ENCODE results near the gene HOATZ.

The HOATZ gene

GRCh38 chr11:111513240-111513605 lies 1.4 kb upstream of the HOATZ start:
- H3K9me2 ChIP-seq (replicated peaks; ENCODE audit: insufficient read depth, low read length), result no peaks in the 10 kb centered on the region
- H3K36me3 ChIP-seq (ENCODE audit: low read length), result no peaks in the 10 kb centered on the region
- no peak overlapping the region for H3K4me3 ChIP-seq (ENCODE audit: insufficient read depth, low read length, poor library complexity, severe bottlenecking)
- no peak overlapping the region for H2AFZ ChIP-seq (ENCODE audit: low read depth, low read length, severe bottlenecking)
- no peak overlapping the region for H3K9ac ChIP-seq (ENCODE audit: low read length)
- no peak for TF ChIP-seq CTCF (IDR thresholded peaks at IDR 0.05; ENCODE audit: insufficient read depth, low read length, poor library complexity, severe bottlenecking)
- TF ChIP-seq EZH2phosphoT487 (conservative IDR thresholded peaks at IDR 0.05; ENCODE audit: low read length), result no peak
- no peaks in the 10 kb centered on the region for H4K20me1 ChIP-seq (ENCODE audit: low read depth, low read length)
- no peaks in the 10 kb centered on the region for H3K79me2 ChIP-seq (ENCODE audit: insufficient read depth, low read length)
- H3K27ac ChIP-seq (ENCODE audit: low read depth, low read length), result no peak overlapping the region
- H3K9me3 ChIP-seq (ENCODE audit: insufficient read depth, low read length), result no peaks in the 10 kb centered on the region
- no peaks in the 10 kb centered on the region for H3F3A ChIP-seq (ENCODE audit: insufficient read depth)
- H3K27me3 ChIP-seq (ENCODE audit: low read length), result no peaks in the 10 kb centered on the region
- H3K4me2 ChIP-seq (ENCODE audit: low read depth, low read length, poor library complexity, severe bottlenecking), result no peak overlapping the region

- Histone ChIP-seq H3K36me3 (ENCODE audit: low read length) (no peaks in the 10 kb centered on the region), H3F3A (ENCODE audit: insufficient read depth) (no peaks in the 10 kb centered on the region), H3K9ac (ENCODE audit: low read length) (no peak overlapping the region), H3K4me2 (ENCODE audit: low read depth, low read length, poor library complexity, severe bottlenecking) (no peak overlapping the region), H3K27me3 (ENCODE audit: low read length) (no peaks in the 10 kb centered on the region), H3K4me3 (ENCODE audit: insufficient read depth, low read length, poor library complexity, severe bottlenecking) (no peak overlapping the region), H4K20me1 (ENCODE audit: low read depth, low read length) (no peaks in the 10 kb centered on the region), H3K27ac (ENCODE audit: low read depth, low read length) (no peak overlapping the region), H2AFZ (ENCODE audit: low read depth, low read length, severe bottlenecking) (no peak overlapping the region), H3K79me2 (ENCODE audit: insufficient read depth, low read length) (no peaks in the 10 kb centered on the region), H3K9me3 (ENCODE audit: insufficient read depth, low read length) (no peaks in the 10 kb centered on the region), H3K9me2 (replicated peaks; ENCODE audit: insufficient read depth, low read length) (no peaks in the 10 kb centered on the region)
- TF ChIP-seq EZH2phosphoT487 (conservative IDR thresholded peaks at IDR 0.05; ENCODE audit: low read length) (no peak), CTCF (IDR thresholded peaks at IDR 0.05; ENCODE audit: insufficient read depth, low read length, poor library complexity, severe bottlenecking) (no peak)
These were observed 1.0 kb downstream of the HOATZ start for GRCh38 chr11:111515591-111515990.

GRCh38 chr11:111518668-111519067 lies 4.1 kb downstream of the HOATZ start:
- Histone ChIP-seq H2AFZ (ENCODE audit: low read depth, low read length, severe bottlenecking) (no peak overlapping the region), H3K27ac (ENCODE audit: low read depth, low read length) (no peak overlapping the region), H3K4me2 (ENCODE audit: low read depth, low read length, poor library complexity, severe bottlenecking) (no peak overlapping the region)

More at GRCh38 chr11:111518668-111519067, 4.1 kb downstream of the HOATZ start:
- no peaks in the 10 kb centered on the region for H3K36me3 ChIP-seq (ENCODE audit: low read length)
- no peaks in the 10 kb centered on the region for H3K27me3 ChIP-seq (ENCODE audit: low read length)
- H3K9me2 ChIP-seq (replicated peaks; ENCODE audit: insufficient read depth, low read length), result no peaks in the 10 kb centered on the region
- no peak overlapping the region for H3K9ac ChIP-seq (ENCODE audit: low read length)
- H3K79me2 ChIP-seq (ENCODE audit: insufficient read depth, low read length), result no peaks in the 10 kb centered on the region
- no peak for TF ChIP-seq EZH2phosphoT487 (conservative IDR thresholded peaks at IDR 0.05; ENCODE audit: low read length)
- TF ChIP-seq CTCF (IDR thresholded peaks at IDR 0.05; ENCODE audit: insufficient read depth, low read length, poor library complexity, severe bottlenecking), result no peak
- H3K9me3 ChIP-seq (ENCODE audit: insufficient read depth, low read length), result no peaks in the 10 kb centered on the region
- no peaks in the 10 kb centered on the region for H4K20me1 ChIP-seq (ENCODE audit: low read depth, low read length)
- no peak overlapping the region for H3K4me3 ChIP-seq (ENCODE audit: insufficient read depth, low read length, poor library complexity, severe bottlenecking)
- H3F3A ChIP-seq (ENCODE audit: insufficient read depth), result no peaks in the 10 kb centered on the region

Measured in SU-DHL-6 (cell line).